Brain microvascular endothelial cell (primary cell): ENCODE results near the gene TCHHL1.

Source experiments
- DNase-seq: peaks from one replicate; pipeline ENCODE4 v3.0.0-alpha.2; 2020
- H3K27ac ChIP-seq: fragments of 250-450 bp; sonication (Bioruptor Pico); 2 replicates; pipeline ENCODE4 v1.5.1; 2020; ENCODE audit warnings: mild to moderate bottlenecking, moderate library complexity
- H3K27me3 ChIP-seq: fragments of 250-450 bp; sonication (Bioruptor Pico); replicated peaks from 2 replicates; pipeline ENCODE4 v1.5.1; 2020; ENCODE audit warnings: mild to moderate bottlenecking
- H3K36me3 ChIP-seq: fragments of 250-450 bp; sonication (Bioruptor Pico); replicated peaks from 2 replicates; pipeline ENCODE4 v1.5.1; 2020; ENCODE audit warnings: mild to moderate bottlenecking
- H3K4me3 ChIP-seq: 2 replicates; pipeline ENCODE4 v1.5.1; 2011; ENCODE audit warnings: low read depth, mild to moderate bottlenecking, control low read depth, low read length, moderate library complexity
- CTCF ChIP-seq: IDR thresholded peaks from 2 replicates; pipeline ENCODE4 v1.5.1; 2011; ENCODE audit warnings: low read depth, mild to moderate bottlenecking, moderate library complexity, low read length, control low read depth, inconsistent platforms; ENCODE audit errors: missing control alignments
- in situ Hi-C: cut with HindIII; loops from 2 replicates; pipeline ENCODE4 v1.10.0; 2017; ENCODE audit warnings: low sequenced_read_pairs, low pct_ligation_motif_present

Gene TCHHL1

GRCh38 chr1:152043870-152044269, 45.0 kb downstream of the TCHHL1 start:
- Histone ChIP-seq H3K27me3 (peaks cover 9% of the 10 kb centered on the region), H3K4me3 (no peak overlapping the region), H3K36me3 (no peaks in the 10 kb centered on the region), H3K27ac (no peak overlapping the region)
- DNase-seq, result no peak
- TF ChIP-seq CTCF, result no peak
- in situ Hi-C loops, result no loop called here

DNA sequence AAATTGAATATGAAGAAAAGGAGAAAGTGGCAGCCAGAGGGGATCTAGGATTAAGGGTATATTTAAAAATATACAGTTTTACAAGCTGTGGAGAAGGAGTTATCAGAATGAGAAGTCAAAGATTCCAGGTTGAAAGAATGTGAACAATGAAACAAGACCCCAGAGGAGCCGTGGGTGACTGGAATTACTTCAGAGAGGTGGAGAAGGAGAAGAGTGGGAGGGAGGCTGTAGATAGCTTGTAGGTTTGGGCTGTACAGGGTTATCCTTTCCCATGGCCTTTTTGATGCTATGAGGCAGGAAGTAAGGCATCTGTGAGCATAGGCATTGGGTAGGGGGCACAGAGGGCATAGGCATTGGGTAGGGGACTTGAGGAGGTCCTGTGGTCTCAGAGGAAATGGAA, 46.8 kb downstream of the TCHHL1 start:
- H3K27me3 ChIP-seq, result peaks cover 9% of the 10 kb centered on the region
- H3K27ac ChIP-seq, result no peak overlapping the region
- in situ Hi-C loops, result no loop called here
- H3K4me3 ChIP-seq, result no peak overlapping the region
- no peak for TF ChIP-seq CTCF
- H3K36me3 ChIP-seq, result no peaks in the 10 kb centered on the region
- no peak for DNase-seq

- H3K36me3 ChIP-seq, result peaks cover 4% of the 10 kb centered on the region
- TF ChIP-seq CTCF, result no peak
- no peak overlapping the region for H3K4me3 ChIP-seq
- peaks cover 9% of the 10 kb centered on the region for H3K27me3 ChIP-seq
- in situ Hi-C loops, result no loop called here
- DNase-seq, result no peak
- no peak overlapping the region for H3K27ac ChIP-seq
These were observed 49.0 kb downstream of the TCHHL1 start for GRCh38 chr1:152039886-152040285.

GRCh38 chr1:152039461-152039860, 49.4 kb downstream of the TCHHL1 start:
- H3K36me3 ChIP-seq, result peaks cover 7% of the 10 kb centered on the region
- no peak for DNase-seq
- in situ Hi-C loops, result no loop called here
- H3K27ac ChIP-seq, result no peak overlapping the region
- TF ChIP-seq CTCF, result no peak
- H3K4me3 ChIP-seq, result no peak overlapping the region
- H3K27me3 ChIP-seq, result peaks cover 9% of the 10 kb centered on the region

DNA sequence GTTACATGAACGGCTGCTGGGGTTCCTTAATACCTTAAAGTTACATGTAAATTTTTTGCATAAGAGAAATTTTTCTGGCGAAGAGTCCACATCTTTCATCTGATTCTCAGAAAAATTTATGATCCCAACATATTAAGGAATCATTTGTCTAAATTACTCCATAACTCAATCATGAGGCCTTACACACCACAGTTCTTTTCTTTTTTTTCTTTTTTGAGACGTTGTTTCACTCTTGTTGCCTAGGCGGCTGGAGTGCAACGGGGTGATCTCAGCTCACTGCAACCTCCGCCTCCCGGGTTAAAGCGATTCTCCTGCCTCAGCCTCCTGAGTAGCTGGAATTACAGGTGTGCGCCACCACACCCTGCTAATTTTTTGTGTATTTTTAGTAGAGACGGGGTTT, 50.0 kb downstream of the TCHHL1 start:
- no peak for DNase-seq
- peaks cover 13% of the 10 kb centered on the region for H3K36me3 ChIP-seq
- H3K4me3 ChIP-seq, result no peak overlapping the region
- H3K27me3 ChIP-seq, result peaks cover 9% of the 10 kb centered on the region
- TF ChIP-seq CTCF, result no peak
- no peak overlapping the region for H3K27ac ChIP-seq
- in situ Hi-C loops, result no loop called here

DNA sequence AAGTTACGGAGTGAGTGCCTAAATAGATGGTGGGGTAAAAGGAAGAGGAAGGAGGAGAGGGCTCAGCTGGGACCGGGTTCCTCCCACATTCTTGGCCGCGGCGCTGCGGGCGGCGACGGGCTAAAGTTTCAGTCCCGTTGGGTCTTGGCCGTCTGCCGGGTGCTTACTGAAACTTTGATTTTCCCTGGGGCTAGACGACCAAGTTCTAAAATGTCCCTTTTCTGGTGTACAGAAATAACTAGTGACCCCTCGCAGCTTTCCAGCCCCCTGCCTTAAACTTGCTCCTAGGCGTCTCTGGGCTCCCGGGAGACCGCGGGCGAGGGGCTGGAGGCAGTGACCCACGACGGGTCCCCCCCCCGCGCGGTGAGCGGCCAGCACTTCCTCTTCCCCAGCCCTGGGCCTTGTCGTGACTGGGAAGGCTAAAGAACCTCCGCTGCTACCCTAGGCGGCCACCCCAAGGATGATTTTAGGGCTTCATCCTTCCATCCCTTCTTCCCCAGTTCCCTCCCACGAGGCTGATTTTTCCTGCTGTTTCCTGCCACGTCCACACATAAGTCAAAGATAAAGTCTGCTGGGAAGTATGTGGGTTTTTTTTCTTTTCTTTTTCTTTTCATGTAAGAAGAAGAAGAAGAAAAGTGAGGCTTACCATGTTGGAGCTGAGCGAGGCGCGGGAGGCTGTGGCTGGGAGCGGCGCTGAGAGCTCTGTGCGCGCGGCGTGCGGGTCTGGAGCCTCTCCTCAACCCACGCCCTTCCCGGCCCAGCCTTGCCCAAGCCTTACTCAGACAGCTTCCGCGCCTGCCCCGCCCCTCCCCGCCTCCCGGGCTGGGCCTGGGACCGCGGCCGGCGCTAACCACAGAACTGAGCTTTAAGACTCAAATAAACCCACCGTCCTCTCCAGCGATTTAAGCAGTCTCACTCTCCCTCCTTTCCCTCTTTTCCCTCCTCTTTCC, 52.3 kb downstream of the TCHHL1 start, which contains the start of gene S100A11:
Gene S100A11 (minus strand): TSS at position 738 of the 950 bp plus-strand sequence. CDS start 89 bp downstream, at position 649.
- peak within 1 kb of the TSS; percentile 91 for H3K27ac ChIP-seq
- DNase-seq, result peak; percentile 84
- no peak for TF ChIP-seq CTCF
- H3K4me3 ChIP-seq, result peak within 1 kb of the TSS; percentile 97
- H3K27me3 ChIP-seq, result peaks cover 9% of the 10 kb centered on the region
- peaks cover 36% of the 10 kb centered on the region for H3K36me3 ChIP-seq
- in situ Hi-C loops, result no loop called here
